C4-2B (cell line): ENCODE data around the gene MAP6.

Source experiments
- H3K27ac ChIP-seq: fragments of 450-650 bp; 2 replicates; pipeline ENCODE4 v1.5.1; 2017
- ZFX ChIP-seq: fragments of 450-650 bp; IDR thresholded peaks from 2 replicates; pipeline ENCODE4 v1.6.1; 2017
- TF ChIP-seq, protein P1 (sequence below): fragments of 450-650 bp; conservative IDR thresholded peaks from 2 replicates; pipeline ENCODE4 v1.5.1; 2017; ENCODE audit warnings: mild to moderate bottlenecking

MAP6 gene

DNA sequence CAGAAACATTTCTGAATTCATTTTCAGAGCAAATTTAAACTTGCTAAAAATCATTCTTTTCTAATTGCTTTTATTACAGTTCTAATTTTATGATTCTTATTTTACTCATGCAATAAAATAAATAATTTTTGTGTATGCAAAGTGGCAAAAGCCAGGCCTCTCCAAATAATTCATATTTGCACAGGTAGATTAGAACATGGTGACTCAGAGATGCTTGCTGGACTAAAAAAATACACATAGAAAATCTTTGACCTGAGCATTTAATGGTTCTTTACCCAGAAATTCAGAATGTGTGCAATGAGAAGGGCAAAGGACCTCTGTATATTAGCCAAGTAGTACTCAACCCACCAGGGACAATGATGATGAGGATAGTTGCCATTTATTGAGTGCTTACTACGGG, 15.3 kb downstream of the MAP6 start:
- H3K27ac ChIP-seq, result no peak overlapping the region

GRCh38 chr11:75652936-75653335, 15.9 kb downstream of the MAP6 start:
- TF ChIP-seq ZFX, result no peak
- TF ChIP-seq, protein P1, sequence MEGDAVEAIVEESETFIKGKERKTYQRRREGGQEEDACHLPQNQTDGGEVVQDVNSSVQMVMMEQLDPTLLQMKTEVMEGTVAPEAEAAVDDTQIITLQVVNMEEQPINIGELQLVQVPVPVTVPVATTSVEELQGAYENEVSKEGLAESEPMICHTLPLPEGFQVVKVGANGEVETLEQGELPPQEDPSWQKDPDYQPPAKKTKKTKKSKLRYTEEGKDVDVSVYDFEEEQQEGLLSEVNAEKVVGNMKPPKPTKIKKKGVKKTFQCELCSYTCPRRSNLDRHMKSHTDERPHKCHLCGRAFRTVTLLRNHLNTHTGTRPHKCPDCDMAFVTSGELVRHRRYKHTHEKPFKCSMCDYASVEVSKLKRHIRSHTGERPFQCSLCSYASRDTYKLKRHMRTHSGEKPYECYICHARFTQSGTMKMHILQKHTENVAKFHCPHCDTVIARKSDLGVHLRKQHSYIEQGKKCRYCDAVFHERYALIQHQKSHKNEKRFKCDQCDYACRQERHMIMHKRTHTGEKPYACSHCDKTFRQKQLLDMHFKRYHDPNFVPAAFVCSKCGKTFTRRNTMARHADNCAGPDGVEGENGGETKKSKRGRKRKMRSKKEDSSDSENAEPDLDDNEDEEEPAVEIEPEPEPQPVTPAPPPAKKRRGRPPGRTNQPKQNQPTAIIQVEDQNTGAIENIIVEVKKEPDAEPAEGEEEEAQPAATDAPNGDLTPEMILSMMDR, result no peak
- no peak overlapping the region for H3K27ac ChIP-seq

More for the DNA sequence above, 15.3 kb downstream of the MAP6 start:
- TF ChIP-seq, protein P1, result no peak
- TF ChIP-seq ZFX, result no peak

GRCh38 chr11:75651218-75651617, 17.6 kb downstream of the MAP6 start:
- no peak overlapping the region for H3K27ac ChIP-seq
- no peak for TF ChIP-seq ZFX
- TF ChIP-seq, protein P1, result no peak

- TF ChIP-seq ZFX, result no peak
- TF ChIP-seq, protein P1, result no peak
- no peak overlapping the region for H3K27ac ChIP-seq
Observed at GRCh38 chr11:75650167-75650723, 18.6 kb downstream of the MAP6 start.

DNA sequence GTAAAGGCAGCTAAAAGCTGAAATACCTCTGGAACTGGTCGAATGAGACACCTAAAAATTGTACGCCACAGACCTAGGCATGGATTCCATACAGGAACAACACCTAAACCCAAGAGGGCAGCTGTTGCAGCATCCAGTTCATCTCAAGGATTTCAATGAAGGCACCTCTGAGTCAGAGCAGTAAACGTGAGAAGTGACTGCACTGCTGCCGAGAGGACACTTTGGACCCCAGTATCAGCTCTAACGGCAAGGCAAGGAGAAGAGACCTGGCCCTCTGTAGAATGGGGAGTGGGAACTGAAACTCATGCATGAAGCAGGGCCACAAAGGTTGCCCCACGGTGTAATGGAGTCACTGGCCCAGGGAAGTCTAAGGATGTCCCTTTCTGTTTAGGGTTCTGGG, 23.9 kb downstream of the MAP6 start:
- H3K27ac ChIP-seq, result no peak overlapping the region
- TF ChIP-seq, protein P1, result no peak
- no peak for TF ChIP-seq ZFX

GRCh38 chr11:75644370-75644769, 24.5 kb downstream of the MAP6 start:
- H3K27ac ChIP-seq, result no peak overlapping the region
- no peak for TF ChIP-seq ZFX
- TF ChIP-seq, protein P1, result no peak

GRCh38 chr11:75642402-75643113, 26.3 kb downstream of the MAP6 start:
- H3K27ac ChIP-seq, result peak overlapping the region; percentile 32; the same call in 1 of the 2 replicates
- TF ChIP-seq, protein P1, result no peak
- no peak for TF ChIP-seq ZFX
